ENCODE results near the gene UBE2Q2. TPM values are rescaled to one million over a fixed set of nuclear protein-coding genes. Genes with fewer than 3 reads are reported as not detected.
"Not testable (repeated sequence)": the region's sequence is repeated elsewhere in the genome, so short reads cannot be mapped to it uniquely, and the experiment has no call there.

Gene UBE2Q2
- polyA plus RNA-seq, 3 donors, result 13.6 to 22.1 (median 20.9) TPM

DNA sequence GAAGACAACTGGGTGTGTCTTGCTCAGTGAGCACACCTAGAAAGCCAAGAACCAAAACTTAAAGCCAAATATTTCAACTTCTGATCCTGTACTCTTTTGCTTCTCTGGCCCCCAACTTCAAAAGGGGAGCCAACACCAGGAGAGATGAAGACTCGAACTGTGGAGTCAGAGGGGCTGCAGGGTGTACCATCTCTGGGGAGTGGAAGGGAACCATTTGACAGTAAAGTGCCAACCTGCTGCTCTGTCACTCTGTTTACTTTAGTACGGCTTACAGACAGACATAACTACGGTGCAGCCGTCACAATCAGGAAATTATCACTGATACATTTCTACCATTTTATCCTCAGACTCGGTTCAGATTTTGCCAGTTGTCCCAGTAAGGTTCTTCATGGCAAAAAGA, 62.0 kb downstream of the UBE2Q2 start:
- Histone ChIP-seq H3K4me1 (ENCODE audit: control insufficient read depth in 1 of 2, insufficient read depth in 2 of 2, low read length in 2 of 2) (peaks cover 6 to 20% of the 10 kb centered on the region in 2 donors), H4K20me1 (ENCODE audit: insufficient read depth, low read length) (peaks cover 3% of the 10 kb centered on the region), H3K36me3 (replicated peaks in 1 of 2; ENCODE audit: control insufficient read depth in 1 of 2, insufficient read depth in 2 of 2, low read length in 2 of 2) (peaks cover 0 to 33% of the 10 kb centered on the region in 2 donors), H2AFZ (ENCODE audit: insufficient read depth, low read depth, low read length, poor library complexity, severe bottlenecking) (no peak overlapping the region), H3K27ac (ENCODE audit: low read depth in 1 of 2, low read length in 2 of 2) (no peak overlapping the region), H3K79me2 (ENCODE audit: insufficient read depth, low read length) (peaks cover 53% of the 10 kb centered on the region), H3K4me3 (replicated peaks in 1 of 3; ENCODE audit: low read depth in 2 of 3, low read length in 3 of 3) (no peak overlapping the region), H3K9me3 (replicated peaks in 1 of 2; ENCODE audit: control insufficient read depth in 1 of 2, insufficient read depth in 1 of 2, low read length in 2 of 2) (no peaks in the 10 kb centered on the region), H3K27me3 (ENCODE audit: control insufficient read depth in 2 of 2, insufficient read depth in 2 of 2, low read length in 2 of 2) (no peaks in the 10 kb centered on the region), H3K9ac (ENCODE audit: insufficient read depth, low read length, poor library complexity, severe bottlenecking) (no peak overlapping the region), H3K4me2 (replicated peaks; ENCODE audit: extremely low read depth, low read length, poor library complexity, severe bottlenecking) (no peak overlapping the region)
- peak overlapping the region in 2 of 7 donors; percentile 10 to 78 for H3K27ac Mint-ChIP-seq
- peaks cover 0 to 2% (median 1%) of the 10 kb centered on the region in 7 donors for H3K9me3 Mint-ChIP-seq
- TF ChIP-seq, protein P1, sequence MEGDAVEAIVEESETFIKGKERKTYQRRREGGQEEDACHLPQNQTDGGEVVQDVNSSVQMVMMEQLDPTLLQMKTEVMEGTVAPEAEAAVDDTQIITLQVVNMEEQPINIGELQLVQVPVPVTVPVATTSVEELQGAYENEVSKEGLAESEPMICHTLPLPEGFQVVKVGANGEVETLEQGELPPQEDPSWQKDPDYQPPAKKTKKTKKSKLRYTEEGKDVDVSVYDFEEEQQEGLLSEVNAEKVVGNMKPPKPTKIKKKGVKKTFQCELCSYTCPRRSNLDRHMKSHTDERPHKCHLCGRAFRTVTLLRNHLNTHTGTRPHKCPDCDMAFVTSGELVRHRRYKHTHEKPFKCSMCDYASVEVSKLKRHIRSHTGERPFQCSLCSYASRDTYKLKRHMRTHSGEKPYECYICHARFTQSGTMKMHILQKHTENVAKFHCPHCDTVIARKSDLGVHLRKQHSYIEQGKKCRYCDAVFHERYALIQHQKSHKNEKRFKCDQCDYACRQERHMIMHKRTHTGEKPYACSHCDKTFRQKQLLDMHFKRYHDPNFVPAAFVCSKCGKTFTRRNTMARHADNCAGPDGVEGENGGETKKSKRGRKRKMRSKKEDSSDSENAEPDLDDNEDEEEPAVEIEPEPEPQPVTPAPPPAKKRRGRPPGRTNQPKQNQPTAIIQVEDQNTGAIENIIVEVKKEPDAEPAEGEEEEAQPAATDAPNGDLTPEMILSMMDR (IDR thresholded peaks at IDR 0.05), result no peak
- 95% methylated on average over 4 of the region's 5 CpGs for WGBS (ENCODE audit: insufficient coverage)
- H3K4me1 Mint-ChIP-seq, result peaks cover 27% of the 10 kb centered on the region
- intact Hi-C loops (cut with micrococcal nuclease), result no loop called here
- peak overlapping the region in 1 of 2 donors; percentile 97 for H3K4me3 Mint-ChIP-seq
- H3K27me3 Mint-ChIP-seq (ENCODE audit: low read depth in 3 of 3), result peaks cover 0 to 3% (median 2%) of the 10 kb centered on the region in 3 donors
- peaks cover 24 to 35% of the 10 kb centered on the region in 2 donors for H3K36me3 Mint-ChIP-seq
- no peak for DNase-seq

DNA sequence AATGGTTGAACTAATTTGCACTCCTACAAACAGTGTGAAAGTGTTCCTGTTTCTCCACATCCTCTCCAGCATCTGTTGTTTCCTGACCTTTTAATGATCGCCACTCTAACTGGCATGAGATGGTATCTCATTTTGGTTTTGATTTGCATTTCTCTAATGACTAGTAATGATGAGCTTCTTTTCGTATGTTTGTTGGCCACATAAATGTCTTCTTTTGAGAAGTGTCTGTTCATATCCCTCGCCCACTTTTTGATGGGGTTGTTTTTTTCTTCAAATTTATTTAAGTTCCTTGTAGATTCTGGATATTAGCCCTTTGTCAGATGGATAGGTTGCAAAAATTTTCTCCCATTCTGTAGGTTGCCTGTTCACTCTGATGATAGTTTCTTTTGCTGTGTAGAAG, 67.1 kb downstream of the UBE2Q2 start:
- DNase-seq; H3K27me3 Mint-ChIP-seq (ENCODE audit: low read depth in 3 of 3); H4K20me1 ChIP-seq (ENCODE audit: insufficient read depth, low read length); H2AFZ ChIP-seq (ENCODE audit: insufficient read depth, low read depth, low read length, poor library complexity, severe bottlenecking); intact Hi-C loops (cut with micrococcal nuclease); H3K27ac ChIP-seq (ENCODE audit: low read depth in 1 of 2, low read length in 2 of 2); H3K4me3 ChIP-seq (replicated peaks in 1 of 3; ENCODE audit: low read depth in 2 of 3, low read length in 3 of 3); H3K9ac ChIP-seq (ENCODE audit: insufficient read depth, low read length, poor library complexity, severe bottlenecking); H3K9me3 Mint-ChIP-seq; H3K4me2 ChIP-seq (replicated peaks; ENCODE audit: extremely low read depth, low read length, poor library complexity, severe bottlenecking); H3K9me3 ChIP-seq (replicated peaks in 1 of 2; ENCODE audit: control insufficient read depth in 1 of 2, insufficient read depth in 1 of 2, low read length in 2 of 2); H3K4me3 Mint-ChIP-seq; H3K4me1 ChIP-seq (ENCODE audit: control insufficient read depth in 1 of 2, insufficient read depth in 2 of 2, low read length in 2 of 2); H3K4me1 Mint-ChIP-seq; H3K27me3 ChIP-seq (ENCODE audit: control insufficient read depth in 2 of 2, insufficient read depth in 2 of 2, low read length in 2 of 2): not testable (repeated sequence)
- Mint-ChIP-seq H3K36me3 (peaks cover 68 to 81% of the 10 kb centered on the region in 2 donors), H3K27ac (peak overlapping the region in 2 of 7 donors; percentile 50 to 66)
- WGBS (ENCODE audit: insufficient coverage), result no CpG with 5 or more reads among the region's 3 CpGs
- H3K79me2 ChIP-seq (ENCODE audit: insufficient read depth, low read length), result peaks cover 57% of the 10 kb centered on the region
- peaks cover 19 to 46% of the 10 kb centered on the region in 2 donors for H3K36me3 ChIP-seq (replicated peaks in 1 of 2; ENCODE audit: control insufficient read depth in 1 of 2, insufficient read depth in 2 of 2, low read length in 2 of 2)

Measured in CD14-positive monocyte (primary cell).